Activated naive CD4-positive, alpha-beta T cell treated with anti-CD3 and anti-CD28 coated beads, Interleukin-2, amount 10 ng/mL, durations not matched to agents 7 days and 5 days (primary cell): Measurements from ENCODE around the gene IFI27L1.

Experiments
- CTCF ChIA-PET: fragments of 350-600 bp; sonication (Branson Sonifier 250); formaldehyde crosslinking; loops from one replicate; lab custom pipeline; 2021; ENCODE audit warnings: antibody characterized with exemption; lab: Charles Lee
- DNase-seq: peaks from one replicate; pipeline ENCODE4 v3.0.0-alpha.2; 2020
- H3K27ac Mint-ChIP-seq: one replicate; pipeline ENCODE4 v1.8.0; 2021; ENCODE audit warnings: mild to moderate bottlenecking, moderate library complexity, mixed read lengths
- H3K27me3 Mint-ChIP-seq: one replicate; pipeline ENCODE4 v1.8.0; 2021; ENCODE audit warnings: mild to moderate bottlenecking, mixed read lengths
- H3K36me3 Mint-ChIP-seq: one replicate; pipeline ENCODE4 v1.8.0; 2021; ENCODE audit warnings: mixed read lengths
- H3K4me1 Mint-ChIP-seq: one replicate; pipeline ENCODE4 v1.8.0; 2021; ENCODE audit warnings: mixed read lengths
- H3K4me3 Mint-ChIP-seq: one replicate; pipeline ENCODE4 v1.8.0; 2021; ENCODE audit warnings: mild to moderate bottlenecking, moderate library complexity, mixed read lengths
- H3K9me3 Mint-ChIP-seq: one replicate; pipeline ENCODE4 v1.8.0; 2021; ENCODE audit warnings: mixed read lengths

Gene IFI27L1

GRCh38 chr14:94129758-94130414 is 48.8 kb downstream of the IFI27L1 start:
- Mint-ChIP-seq H3K4me3 (peak overlapping the region; percentile 85), H3K4me1 (peaks cover 24% of the 10 kb centered on the region), H3K27me3 (peaks cover 12% of the 10 kb centered on the region), H3K9me3 (no peaks in the 10 kb centered on the region), H3K36me3 (peaks cover 15% of the 10 kb centered on the region), H3K27ac (peak overlapping the region; percentile 88)
- CTCF ChIA-PET = interaction anchor here (0.7 to 5.9 kb wide), 10 partner anchors 11 to 148 kb away, joined by 3 to 66 read pairs (median 6); no protein-coding TSS in a partner anchor
- DNase-seq = peak; percentile 54

GRCh38 chr14:94132285-94132887 is 51.3 kb downstream of the IFI27L1 start:
- no peak overlapping the region for H3K4me3 Mint-ChIP-seq
- CTCF ChIA-PET = interaction anchor here (0.6 to 5.9 kb wide), 23 partner anchors 10 to 418 kb away, joined by 3 to 66 read pairs (median 4); partner anchors contain the start of genes DDX24 and IFI27L1
- H3K27me3 Mint-ChIP-seq = peaks cover 26% of the 10 kb centered on the region
- no peak overlapping the region for H3K27ac Mint-ChIP-seq
- peak; percentile 77 for DNase-seq
- H3K36me3 Mint-ChIP-seq = peaks cover 10% of the 10 kb centered on the region
- peaks cover 8% of the 10 kb centered on the region for H3K9me3 Mint-ChIP-seq
- peaks cover 24% of the 10 kb centered on the region for H3K4me1 Mint-ChIP-seq

GRCh38 chr14:94135476-94135875 is 54.4 kb downstream of the IFI27L1 start:
- Mint-ChIP-seq H3K4me3 (no peak overlapping the region), H3K4me1 (no peaks in the 10 kb centered on the region), H3K36me3 (peaks cover 4% of the 10 kb centered on the region), H3K27me3 (peaks cover 48% of the 10 kb centered on the region), H3K27ac (no peak overlapping the region), H3K9me3 (peaks cover 8% of the 10 kb centered on the region)
- DNase-seq = no peak
- CTCF ChIA-PET = no interaction called here

DNA sequence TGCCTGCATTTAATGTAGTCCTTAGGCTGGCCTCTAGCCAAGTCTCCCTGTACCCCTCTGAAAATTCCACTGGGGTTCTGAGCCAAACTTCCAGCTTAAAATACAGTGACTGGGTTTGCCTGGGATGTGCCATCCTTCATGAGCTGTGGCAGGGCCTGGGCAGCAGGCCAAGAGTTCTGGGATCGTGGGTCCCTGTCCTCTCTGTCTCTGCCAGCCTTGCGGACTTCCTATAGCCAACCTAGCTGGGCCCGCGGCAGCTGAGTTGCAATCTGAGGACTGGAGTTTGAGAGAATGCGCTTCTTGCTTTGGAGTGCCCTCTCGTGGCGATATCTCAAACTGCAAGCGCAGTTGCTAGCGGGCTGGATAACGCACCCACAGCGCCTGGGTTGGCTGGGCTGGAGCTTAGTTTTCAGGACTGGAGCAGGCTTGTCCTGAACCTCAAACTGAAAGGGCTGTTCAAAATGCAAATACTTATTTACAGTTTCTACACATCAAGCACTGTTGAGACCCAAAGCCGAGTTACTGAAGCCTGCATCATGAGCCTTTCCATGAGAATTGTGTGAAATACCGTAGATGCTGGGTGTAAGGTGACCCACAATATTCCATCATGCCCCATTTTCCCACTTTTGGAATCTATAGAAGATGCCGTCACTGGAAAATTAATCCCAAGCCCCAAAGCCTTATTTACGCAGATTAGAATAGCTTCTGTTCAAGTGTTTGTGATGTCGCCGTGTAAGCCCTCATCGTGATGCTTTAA is 55.6 kb downstream of the IFI27L1 start:
- peaks cover 4% of the 10 kb centered on the region for H3K36me3 Mint-ChIP-seq
- peaks cover 43% of the 10 kb centered on the region for H3K27me3 Mint-ChIP-seq
- no peak overlapping the region for H3K4me3 Mint-ChIP-seq
- H3K9me3 Mint-ChIP-seq = peaks cover 8% of the 10 kb centered on the region
- H3K27ac Mint-ChIP-seq = no peak overlapping the region
- CTCF ChIA-PET = interaction anchor here (0.6 to 9.1 kb wide), 44 partner anchors 8 to 483 kb away, joined by 3 to 153 read pairs (median 4); partner anchors contain the start of genes DDX24, IFI27L1, OTUB2 and PPP4R4
- DNase-seq = peak; percentile 91
- H3K4me1 Mint-ChIP-seq = no peaks in the 10 kb centered on the region

DNA sequence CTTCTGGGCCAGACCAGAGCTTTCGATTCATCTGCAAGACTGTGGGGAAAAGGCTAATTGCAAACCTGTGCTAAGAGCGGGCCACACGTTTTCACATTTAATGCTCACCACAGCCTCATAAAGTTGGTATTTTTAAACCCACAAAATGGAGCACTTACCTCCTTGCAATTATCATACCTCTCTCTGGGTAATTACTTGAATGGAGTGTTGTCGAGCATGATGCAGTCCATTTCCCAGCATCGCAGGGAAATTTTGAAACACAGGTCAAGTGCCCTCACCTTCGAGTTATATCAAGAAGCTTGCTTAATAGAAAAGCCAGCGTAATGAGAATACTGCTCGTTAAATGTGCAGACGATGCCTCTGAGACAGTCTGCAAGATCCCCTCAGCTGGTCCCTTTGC is 57.1 kb downstream of the IFI27L1 start:
- Mint-ChIP-seq H3K4me1 (no peaks in the 10 kb centered on the region), H3K9me3 (peaks cover 8% of the 10 kb centered on the region), H3K27me3 (peaks cover 40% of the 10 kb centered on the region), H3K27ac (no peak overlapping the region), H3K36me3 (peaks cover 4% of the 10 kb centered on the region), H3K4me3 (no peak overlapping the region)
- CTCF ChIA-PET = interaction anchor here (1.2 to 9.1 kb wide), 8 partner anchors 14 to 230 kb away, joined by 3 to 153 read pairs (median 27); no protein-coding TSS in a partner anchor
- no peak for DNase-seq

- H3K27ac Mint-ChIP-seq = no peak overlapping the region
- H3K36me3 Mint-ChIP-seq = peaks cover 4% of the 10 kb centered on the region
- no peaks in the 10 kb centered on the region for H3K4me1 Mint-ChIP-seq
- CTCF ChIA-PET = interaction anchor here (1.1 to 9.1 kb wide), 9 partner anchors 14 to 201 kb away, joined by 3 to 153 read pairs (median 4); no protein-coding TSS in a partner anchor
- no peak overlapping the region for H3K4me3 Mint-ChIP-seq
- DNase-seq = no peak
- H3K9me3 Mint-ChIP-seq = peaks cover 8% of the 10 kb centered on the region
- H3K27me3 Mint-ChIP-seq = peaks cover 37% of the 10 kb centered on the region
Observed at GRCh38 chr14:94139006-94139405, 57.9 kb downstream of the IFI27L1 start.

DNA sequence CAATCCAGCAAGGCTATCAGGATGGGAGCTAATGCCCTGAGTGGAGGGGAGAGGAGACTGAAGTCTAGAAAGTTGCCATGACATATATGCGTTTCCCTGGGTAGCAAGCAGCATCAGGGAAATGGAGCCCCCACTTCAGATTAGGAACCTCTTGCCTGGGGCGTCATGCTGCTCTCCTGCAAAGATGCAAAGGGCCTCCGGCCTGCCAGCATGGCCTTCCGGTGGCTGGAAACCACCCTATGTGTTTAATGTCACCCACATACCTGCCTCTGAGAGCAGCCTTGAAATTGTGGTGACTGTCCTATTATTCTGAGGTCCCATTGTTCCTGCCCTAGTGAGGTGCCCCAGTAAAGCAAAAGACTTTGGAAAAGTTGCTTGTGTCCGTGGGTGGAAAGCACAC is 58.3 kb downstream of the IFI27L1 start:
- H3K27ac Mint-ChIP-seq = no peak overlapping the region
- H3K9me3 Mint-ChIP-seq = peaks cover 8% of the 10 kb centered on the region
- CTCF ChIA-PET = interaction anchor here (1.1 to 9.1 kb wide), 6 partner anchors 41 to 201 kb away, joined by 3 to 153 read pairs (median 62); no protein-coding TSS in a partner anchor
- H3K4me3 Mint-ChIP-seq = no peak overlapping the region
- DNase-seq = no peak
- peaks cover 37% of the 10 kb centered on the region for H3K27me3 Mint-ChIP-seq
- H3K36me3 Mint-ChIP-seq = peaks cover 4% of the 10 kb centered on the region
- H3K4me1 Mint-ChIP-seq = peaks cover 1% of the 10 kb centered on the region

DNA sequence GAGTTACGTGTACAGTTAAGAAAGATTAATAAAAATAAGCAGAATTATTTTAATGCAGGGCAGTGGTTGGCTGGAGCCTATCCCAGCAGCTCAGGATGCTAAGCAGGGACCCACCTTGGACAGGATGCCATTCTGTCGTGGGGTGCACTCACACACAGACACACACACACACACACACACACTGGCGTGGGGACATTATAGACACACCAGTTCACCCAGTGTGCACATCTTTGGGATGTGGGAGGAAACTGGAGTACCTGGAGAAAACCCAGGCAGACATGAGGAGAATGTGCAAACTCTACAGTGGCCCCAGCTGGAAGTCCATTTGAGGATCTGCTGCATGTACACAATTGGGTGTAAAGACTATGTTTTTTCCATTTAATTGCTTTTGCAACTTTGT is 61.1 kb downstream of the IFI27L1 start:
- Mint-ChIP-seq H3K27ac (no peak overlapping the region), H3K4me3 (no peak overlapping the region), H3K4me1 (peaks cover 23% of the 10 kb centered on the region), H3K36me3 (no peaks in the 10 kb centered on the region), H3K27me3 (peaks cover 24% of the 10 kb centered on the region), H3K9me3 (no peaks in the 10 kb centered on the region)
- DNase-seq = no peak
- CTCF ChIA-PET = interaction anchor here (1.0 to 9.1 kb wide), 8 partner anchors 10 to 227 kb away, joined by 3 to 153 read pairs (median 16); partner anchors contain the start of gene IFI27

DNA sequence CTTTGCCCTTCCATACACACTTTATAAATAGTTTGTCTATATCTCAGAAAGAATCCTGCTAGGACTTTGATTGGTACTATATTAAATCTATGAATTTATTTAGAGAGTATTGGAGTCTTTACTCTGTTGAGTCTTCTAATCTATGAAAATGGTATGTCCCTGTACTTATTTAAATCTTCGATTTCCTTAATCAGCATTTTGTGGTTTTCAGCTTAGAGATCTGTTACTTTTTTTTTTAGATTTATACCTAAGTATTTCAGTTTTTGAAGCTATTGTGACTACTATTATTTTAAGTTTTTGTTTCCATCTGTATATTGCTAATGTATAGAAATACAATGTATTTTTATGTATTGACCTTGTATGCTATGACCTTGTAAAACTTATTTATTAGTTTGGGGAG is 61.7 kb downstream of the IFI27L1 start:
- DNase-seq = no peak
- Mint-ChIP-seq H3K4me3 (no peak overlapping the region), H3K4me1 (peaks cover 27% of the 10 kb centered on the region), H3K9me3 (no peaks in the 10 kb centered on the region), H3K36me3 (no peaks in the 10 kb centered on the region), H3K27ac (no peak overlapping the region), H3K27me3 (peaks cover 18% of the 10 kb centered on the region)
- CTCF ChIA-PET = interaction anchor here (1.0 to 9.1 kb wide), 8 partner anchors 11 to 406 kb away, joined by 3 to 153 read pairs (median 16); no protein-coding TSS in a partner anchor

DNA sequence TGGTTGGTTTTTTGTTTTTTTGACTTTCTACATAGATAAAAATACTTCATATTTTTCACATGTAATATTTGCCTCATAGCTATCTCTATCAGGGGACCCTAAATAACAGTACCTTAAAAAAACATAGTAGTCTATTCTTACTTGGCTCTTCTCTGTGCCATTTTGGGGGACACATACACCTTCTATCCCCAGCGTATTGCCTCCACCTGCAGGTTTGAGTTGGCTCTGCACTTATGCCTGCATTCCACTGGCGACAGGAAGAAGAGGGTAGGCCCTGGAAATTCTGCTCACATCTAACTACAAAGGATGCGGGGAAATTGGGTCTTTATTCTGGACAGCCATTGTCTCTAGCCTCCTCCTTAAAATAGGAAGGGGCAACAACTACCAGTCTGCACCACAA is 62.1 kb downstream of the IFI27L1 start:
- peaks cover 27% of the 10 kb centered on the region for H3K4me1 Mint-ChIP-seq
- H3K27me3 Mint-ChIP-seq = peaks cover 14% of the 10 kb centered on the region
- H3K9me3 Mint-ChIP-seq = no peaks in the 10 kb centered on the region
- CTCF ChIA-PET = interaction anchor here (1.0 to 9.1 kb wide), 7 partner anchors 11 to 406 kb away, joined by 3 to 153 read pairs (median 28); no protein-coding TSS in a partner anchor
- no peaks in the 10 kb centered on the region for H3K36me3 Mint-ChIP-seq
- H3K4me3 Mint-ChIP-seq = no peak overlapping the region
- H3K27ac Mint-ChIP-seq = no peak overlapping the region
- DNase-seq = peak; percentile 40

DNA sequence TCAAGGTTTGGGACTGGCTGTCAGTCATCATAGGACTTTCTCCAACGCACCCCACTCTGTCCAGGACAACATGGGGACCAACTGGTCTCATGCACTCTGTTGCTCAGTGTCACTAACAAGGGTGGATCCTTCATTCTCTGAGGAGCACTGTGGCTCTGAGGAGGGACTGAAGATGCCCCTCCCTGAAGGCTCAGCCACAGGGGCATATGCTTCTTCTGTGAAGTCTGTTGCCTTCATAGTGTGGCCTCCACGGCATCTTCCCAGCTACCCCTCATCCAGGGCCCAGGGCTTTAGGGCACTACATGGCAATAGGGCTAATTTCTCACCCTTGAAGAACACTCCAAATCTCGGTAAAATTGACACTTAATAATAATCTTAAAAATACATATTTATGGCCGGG is 62.6 kb downstream of the IFI27L1 start:
- no peak overlapping the region for H3K27ac Mint-ChIP-seq
- H3K4me1 Mint-ChIP-seq = peaks cover 27% of the 10 kb centered on the region
- H3K36me3 Mint-ChIP-seq = no peaks in the 10 kb centered on the region
- H3K4me3 Mint-ChIP-seq = no peak overlapping the region
- H3K27me3 Mint-ChIP-seq = peaks cover 14% of the 10 kb centered on the region
- H3K9me3 Mint-ChIP-seq = no peaks in the 10 kb centered on the region
- no peak for DNase-seq
- CTCF ChIA-PET = interaction anchor here (1.2 to 9.1 kb wide), 5 partner anchors 12 to 405 kb away, joined by 3 to 153 read pairs (median 28); no protein-coding TSS in a partner anchor

DNA sequence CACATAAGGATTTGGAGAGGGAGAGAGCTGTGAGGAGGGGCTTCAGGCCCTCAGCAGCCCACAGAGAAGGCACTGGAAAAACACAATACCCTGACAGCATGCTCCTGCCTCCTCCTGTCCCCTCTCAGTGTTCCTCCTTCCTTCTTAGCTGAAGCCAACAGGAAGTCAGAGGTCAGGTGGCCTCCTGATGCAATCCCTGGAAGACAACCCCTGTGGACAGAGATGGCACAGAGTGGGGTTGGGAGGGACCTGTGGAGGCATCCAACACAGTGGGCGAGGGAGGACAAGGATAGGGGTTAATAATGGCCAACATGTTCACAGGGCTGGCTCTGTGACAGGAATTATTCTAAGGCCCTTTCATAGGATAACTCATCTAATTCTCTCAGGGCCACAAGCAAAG is 63.7 kb downstream of the IFI27L1 start:
- peaks cover 27% of the 10 kb centered on the region for H3K4me1 Mint-ChIP-seq
- H3K36me3 Mint-ChIP-seq = no peaks in the 10 kb centered on the region
- H3K27ac Mint-ChIP-seq = no peak overlapping the region
- CTCF ChIA-PET = interaction anchor here (0.7 to 9.1 kb wide), 4 partner anchors 8 to 36 kb away, joined by 3 to 116 read pairs (median 16); partner anchors contain the start of gene IFI27L2
- DNase-seq = no peak
- no peaks in the 10 kb centered on the region for H3K9me3 Mint-ChIP-seq
- peaks cover 17% of the 10 kb centered on the region for H3K27me3 Mint-ChIP-seq
- no peak overlapping the region for H3K4me3 Mint-ChIP-seq

DNA sequence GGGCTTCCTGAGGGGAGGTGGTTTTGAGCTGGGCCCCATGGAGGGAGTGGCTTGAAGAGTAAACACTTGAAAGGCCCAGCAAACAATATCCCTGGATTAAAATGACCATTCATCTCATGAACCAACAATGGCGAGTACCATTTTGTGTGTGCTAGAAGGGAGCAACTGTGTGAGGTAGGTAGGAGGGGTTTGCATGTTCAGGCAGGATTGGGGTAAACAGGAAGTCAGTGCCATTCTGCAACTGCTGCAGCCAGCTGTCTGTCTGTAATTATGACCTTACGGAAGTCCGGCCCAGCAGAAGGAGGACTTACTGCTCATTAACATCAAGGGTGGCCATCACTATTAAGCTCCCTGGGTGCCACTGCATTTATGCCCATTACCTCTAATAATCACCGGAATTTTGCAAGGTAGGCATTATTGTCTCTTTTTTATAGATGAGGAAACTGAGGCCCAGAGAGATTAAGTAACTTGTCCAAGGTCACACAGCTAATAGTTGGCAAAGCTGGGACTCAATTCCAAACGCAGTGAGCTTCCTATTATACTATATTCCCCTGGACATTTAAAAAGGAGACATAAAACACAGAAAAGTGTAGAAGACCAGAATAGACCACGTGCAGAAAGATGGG is 64.9 kb downstream of the IFI27L1 start:
- H3K27me3 Mint-ChIP-seq = peaks cover 22% of the 10 kb centered on the region
- H3K9me3 Mint-ChIP-seq = no peaks in the 10 kb centered on the region
- H3K36me3 Mint-ChIP-seq = no peaks in the 10 kb centered on the region
- peaks cover 27% of the 10 kb centered on the region for H3K4me1 Mint-ChIP-seq
- CTCF ChIA-PET = interaction anchor here (0.7 to 1.7 kb wide), 2 partner anchors 109 to 154 kb away, joined by 3 to 4 read pairs; no protein-coding TSS in a partner anchor
- no peak overlapping the region for H3K4me3 Mint-ChIP-seq
- no peak for DNase-seq
- H3K27ac Mint-ChIP-seq = no peak overlapping the region
